ENCODE results near the gene ARHGEF38. TPM values are rescaled to one million over a fixed set of nuclear protein-coding genes. Genes with fewer than 3 reads are reported as not detected.

The ARHGEF38 gene
- total and polyA plus RNA-seq, 9 donors = 0.12 to 1.3 (median 0.24) TPM; not detected in 5

DNA sequence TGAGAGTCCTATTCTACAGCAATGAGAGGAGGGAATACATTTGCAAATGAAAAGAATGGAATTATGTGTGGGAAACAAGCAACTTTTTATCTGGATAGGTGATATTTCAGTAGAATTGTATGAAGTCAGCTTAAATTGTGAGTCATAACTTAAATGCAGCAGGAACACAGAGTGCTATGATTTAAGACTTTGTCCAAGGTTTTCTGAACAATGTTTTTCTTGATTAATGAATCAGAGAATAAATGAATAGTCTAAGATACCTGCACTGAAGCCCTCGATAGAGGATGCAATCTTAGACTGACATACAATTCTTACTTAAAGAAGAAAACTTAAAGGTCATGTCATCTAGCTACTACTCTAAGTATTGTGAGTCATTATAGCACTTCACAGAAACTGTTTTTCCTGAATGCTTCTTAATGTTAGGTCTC is 8.0 kb downstream of the ARHGEF38 start:
- no peak overlapping the region for H3K4me3 ChIP-seq
- TF ChIP-seq POLR2A (IDR thresholded peaks at IDR 0.05) (no peak), EP300 (IDR thresholded peaks at IDR 0.05) (no peak)
- TF ChIP-seq, protein P1, sequence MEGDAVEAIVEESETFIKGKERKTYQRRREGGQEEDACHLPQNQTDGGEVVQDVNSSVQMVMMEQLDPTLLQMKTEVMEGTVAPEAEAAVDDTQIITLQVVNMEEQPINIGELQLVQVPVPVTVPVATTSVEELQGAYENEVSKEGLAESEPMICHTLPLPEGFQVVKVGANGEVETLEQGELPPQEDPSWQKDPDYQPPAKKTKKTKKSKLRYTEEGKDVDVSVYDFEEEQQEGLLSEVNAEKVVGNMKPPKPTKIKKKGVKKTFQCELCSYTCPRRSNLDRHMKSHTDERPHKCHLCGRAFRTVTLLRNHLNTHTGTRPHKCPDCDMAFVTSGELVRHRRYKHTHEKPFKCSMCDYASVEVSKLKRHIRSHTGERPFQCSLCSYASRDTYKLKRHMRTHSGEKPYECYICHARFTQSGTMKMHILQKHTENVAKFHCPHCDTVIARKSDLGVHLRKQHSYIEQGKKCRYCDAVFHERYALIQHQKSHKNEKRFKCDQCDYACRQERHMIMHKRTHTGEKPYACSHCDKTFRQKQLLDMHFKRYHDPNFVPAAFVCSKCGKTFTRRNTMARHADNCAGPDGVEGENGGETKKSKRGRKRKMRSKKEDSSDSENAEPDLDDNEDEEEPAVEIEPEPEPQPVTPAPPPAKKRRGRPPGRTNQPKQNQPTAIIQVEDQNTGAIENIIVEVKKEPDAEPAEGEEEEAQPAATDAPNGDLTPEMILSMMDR (IDR thresholded peaks at IDR 0.05) = no peak
- intact Hi-C loops (cut with DNase I) = no loop called here
- H3K4me1 ChIP-seq (ENCODE audit: insufficient read depth) = no peaks in the 10 kb centered on the region
- no peaks in the 10 kb centered on the region for H3K9me3 ChIP-seq
- no peaks in the 10 kb centered on the region for H3K27me3 ChIP-seq
- no peak for DNase-seq
- no peaks in the 10 kb centered on the region for H3K36me3 ChIP-seq
- WGBS, 3 donors = 10 to 23% (median 17%) methylated on average over 1 of the region's 1 CpG
- H3K27ac ChIP-seq = no peak overlapping the region

DNA sequence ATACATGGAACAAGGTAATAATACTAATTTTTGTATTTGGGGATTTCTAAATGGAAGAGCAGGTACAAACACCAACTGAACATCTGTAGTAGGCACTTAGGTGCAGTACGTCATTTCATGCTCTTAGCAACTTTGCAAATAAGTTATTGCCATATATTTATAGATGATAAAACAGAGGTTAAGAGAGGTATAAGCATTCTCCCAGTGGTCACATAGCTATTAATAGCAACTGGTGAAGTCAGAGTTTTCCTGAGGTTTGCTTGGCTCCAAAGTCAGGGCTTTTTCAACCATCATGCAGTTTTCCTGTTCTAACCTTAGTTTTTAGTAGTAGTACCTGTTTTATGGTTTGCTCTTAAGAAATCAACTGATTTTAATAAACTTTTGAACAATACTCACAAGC is 10.9 kb downstream of the ARHGEF38 start:
- H3K36me3 ChIP-seq = no peaks in the 10 kb centered on the region
- H3K4me1 ChIP-seq (ENCODE audit: insufficient read depth) = no peaks in the 10 kb centered on the region
- H3K4me3 ChIP-seq = no peak overlapping the region
- intact Hi-C loops (cut with DNase I) = no loop called here
- WGBS, 3 donors = 82 to 84% (median 84%) methylated on average over 1 of the region's 1 CpG
- H3K27ac ChIP-seq = no peak overlapping the region
- DNase-seq = no peak
- H3K9me3 ChIP-seq = no peaks in the 10 kb centered on the region
- TF ChIP-seq, protein P1 (IDR thresholded peaks at IDR 0.05) = no peak
- TF ChIP-seq POLR2A (IDR thresholded peaks at IDR 0.05) (no peak), EP300 (IDR thresholded peaks at IDR 0.05) (no peak)
- no peaks in the 10 kb centered on the region for H3K27me3 ChIP-seq

DNA sequence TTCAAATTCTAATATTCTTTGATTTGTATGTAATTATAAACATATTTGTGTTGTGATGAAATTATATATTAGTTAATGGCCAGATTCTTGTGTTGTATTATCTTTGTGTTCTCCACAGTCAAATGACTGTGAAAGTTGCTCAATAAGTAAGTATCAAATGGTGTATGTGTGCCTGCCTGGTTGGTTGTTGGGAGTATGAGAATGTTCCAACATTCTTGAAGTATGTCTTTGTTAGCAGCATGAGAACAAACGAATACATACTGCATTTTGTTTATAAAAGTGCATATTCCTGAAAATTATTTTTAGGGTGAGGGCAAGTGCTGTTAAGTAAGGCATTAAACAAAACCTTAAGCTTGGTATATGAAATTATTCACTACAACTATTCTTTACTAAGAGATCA is 16.2 kb downstream of the ARHGEF38 start:
- 42 to 67% (median 52%) methylated on average over 1 of the region's 1 CpG for WGBS, 3 donors

DNA sequence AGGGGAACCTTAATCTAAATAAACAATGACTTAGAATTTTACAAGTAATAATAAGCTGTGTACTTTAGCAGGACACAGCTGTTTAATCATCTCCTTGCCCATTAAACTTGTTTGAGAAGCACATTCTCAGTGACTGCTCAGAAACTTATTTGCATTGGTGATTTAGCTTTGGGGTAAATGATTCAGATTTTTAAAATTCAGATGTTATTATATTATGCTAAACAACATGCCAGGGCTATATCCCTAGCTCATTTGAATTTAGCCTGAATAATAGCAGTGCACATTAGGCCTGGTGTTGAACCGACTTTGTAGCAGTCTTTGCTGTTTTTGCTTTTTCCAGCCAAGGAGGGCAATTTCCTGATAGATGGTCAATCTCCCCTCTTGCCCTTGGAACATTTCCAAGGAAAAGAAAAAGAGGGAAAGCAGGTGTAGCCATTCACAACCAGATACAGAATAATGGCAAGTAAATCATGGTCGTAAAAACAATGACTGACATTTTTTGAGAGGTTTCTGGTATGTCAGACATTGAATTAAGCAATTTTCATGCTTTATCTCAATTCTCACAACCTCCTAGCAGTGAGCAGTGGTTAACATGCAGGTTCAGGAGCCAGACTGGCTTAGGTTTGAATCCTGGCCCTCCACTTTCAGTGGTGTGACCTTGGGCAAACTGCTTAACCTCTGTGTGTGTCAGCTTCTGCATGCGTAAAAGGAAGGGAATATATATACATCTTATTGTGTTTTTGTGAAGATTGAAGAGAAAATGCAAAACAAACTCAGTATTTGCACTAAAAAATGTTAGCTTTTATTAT is 16.8 kb downstream of the ARHGEF38 start:
- DNase-seq = no peak
- Histone ChIP-seq H3K4me1 (ENCODE audit: insufficient read depth) (no peaks in the 10 kb centered on the region), H3K9me3 (no peaks in the 10 kb centered on the region), H3K27me3 (no peaks in the 10 kb centered on the region), H3K27ac (no peak overlapping the region), H3K4me3 (no peak overlapping the region), H3K36me3 (no peaks in the 10 kb centered on the region)
- TF ChIP-seq POLR2A (IDR thresholded peaks at IDR 0.05) = no peak
- TF ChIP-seq EP300 (IDR thresholded peaks at IDR 0.05) = no peak
- TF ChIP-seq, protein P1 (IDR thresholded peaks at IDR 0.05) = no peak
- intact Hi-C loops (cut with DNase I) = no loop called here
- WGBS, 3 donors = 67 to 69% (median 69%) methylated on average over 3 of the region's 3 CpGs

More for the DNA sequence above, 16.2 kb downstream of the ARHGEF38 start:
- H3K27me3 ChIP-seq = no peaks in the 10 kb centered on the region
- no peak for DNase-seq
- H3K4me3 ChIP-seq = no peak overlapping the region
- no peaks in the 10 kb centered on the region for H3K4me1 ChIP-seq (ENCODE audit: insufficient read depth)
- no peak overlapping the region for H3K27ac ChIP-seq
- no peaks in the 10 kb centered on the region for H3K36me3 ChIP-seq
- no peak for TF ChIP-seq POLR2A (IDR thresholded peaks at IDR 0.05)
- TF ChIP-seq, protein P1 (IDR thresholded peaks at IDR 0.05) = no peak
- no peak for TF ChIP-seq EP300 (IDR thresholded peaks at IDR 0.05)
- intact Hi-C loops (cut with DNase I) = no loop called here
- no peaks in the 10 kb centered on the region for H3K9me3 ChIP-seq

All from ovary (tissue), 9 donors.